OCI-LY1 (cell line): ENCODE results near the gene HEXIM2.

Source experiments
- CTCF ChIP-seq: fragments of 200-600 bp; sonication (generic), shearing (Covaris generic); IDR thresholded peaks from 2 replicates; pipeline ENCODE4 v1.5.1; 2017; ENCODE audit warnings: mild to moderate bottlenecking, antibody characterized with exemption, low read length, moderate library complexity, mixed read lengths
- EZH2 ChIP-seq: fragments of 200-600 bp; sonication (generic), shearing (Covaris generic); IDR thresholded peaks from 2 replicates; pipeline ENCODE4 v1.8.0; 2017; ENCODE audit warnings: borderline replicate concordance, mixed run types, mild to moderate bottlenecking, antibody characterized with exemption, low read length, moderate library complexity, mixed read lengths

DNA sequence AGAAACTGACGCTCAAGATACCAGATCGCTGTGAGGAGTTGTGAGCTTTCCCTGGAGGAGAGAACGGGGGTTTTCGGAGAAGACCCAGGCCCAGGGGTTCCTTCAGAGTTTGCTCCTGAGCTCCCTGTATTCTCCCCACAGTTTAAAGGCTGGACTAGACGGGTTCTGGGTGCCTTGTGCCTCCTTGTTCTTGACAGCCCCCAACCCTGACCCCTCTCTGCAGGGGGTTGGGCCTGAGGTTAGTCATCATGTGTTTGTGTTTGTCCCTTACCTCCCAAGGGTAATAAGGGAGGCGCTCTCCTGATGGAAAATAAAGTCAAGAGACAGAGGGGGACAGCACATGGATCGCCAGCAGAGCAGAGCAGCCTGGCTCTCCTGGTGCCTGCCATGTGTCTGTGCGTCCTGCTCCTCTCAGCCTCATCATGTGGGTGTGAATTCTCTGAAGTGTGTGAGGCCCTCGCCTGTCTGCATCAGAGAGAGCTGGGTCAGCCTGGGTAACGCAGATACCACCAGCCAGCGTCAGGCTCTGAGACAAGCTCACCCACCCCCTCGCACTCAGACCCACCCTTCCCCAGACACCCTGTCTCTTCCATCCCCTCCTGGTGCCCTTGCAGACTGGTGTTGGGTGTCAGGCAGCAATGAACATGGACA is 8.7 kb downstream of the HEXIM2 start:
- TF ChIP-seq CTCF: no peak
- TF ChIP-seq EZH2: no peak
